ENCODE data around the gene IPO4. TPM values are rescaled to one million over a fixed set of nuclear protein-coding genes. Genes with fewer than 3 reads are reported as not detected.

Gene IPO4
- total RNA-seq, 1 donor from 2014 or later: 59.3 TPM

DNA sequence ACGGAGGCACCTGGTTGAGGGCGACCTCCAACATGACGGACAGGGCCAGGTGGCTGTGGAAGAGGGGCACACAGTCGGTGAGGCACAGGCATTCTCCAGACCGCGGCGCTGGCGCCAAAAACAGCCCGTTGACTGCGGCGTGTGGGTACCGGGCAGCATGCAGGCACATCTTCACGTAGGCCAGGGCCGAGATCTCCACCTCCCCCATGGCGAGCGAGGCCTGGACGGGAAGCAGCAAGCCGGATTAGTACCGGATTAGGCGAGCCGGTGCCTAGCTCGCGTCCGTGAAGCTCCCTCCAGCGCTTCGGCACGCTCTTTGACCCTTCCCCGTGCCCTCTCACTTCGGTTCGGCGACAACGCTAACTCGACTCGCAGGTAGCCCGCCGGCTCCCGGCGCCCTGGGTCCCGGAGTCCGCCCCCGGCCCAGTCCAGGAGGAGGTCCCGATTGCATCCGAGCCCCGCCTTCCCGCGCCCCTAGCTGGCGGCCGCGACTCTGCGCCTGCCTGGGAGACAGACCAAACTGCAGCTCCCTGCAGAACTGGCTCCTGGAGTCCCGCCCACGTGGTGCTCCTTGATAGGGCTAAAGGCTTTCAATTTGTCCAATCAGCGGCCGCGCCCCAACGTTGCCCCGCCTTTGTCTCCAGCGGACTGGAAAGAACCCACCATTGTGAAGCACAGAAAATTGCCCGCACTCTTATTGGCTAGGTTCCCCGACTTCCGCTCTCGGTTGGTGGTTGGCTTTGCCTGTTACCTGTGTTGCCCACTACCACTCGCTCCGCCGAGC lies 47.3 kb downstream of the IPO4 start, which contains the start of gene EMC9:
Gene EMC9, minus strand, starts transcription at position 495 of the 784 bp plus-strand sequence. Its CDS starts 287 bp downstream, at position 208.
- TF ChIP-seq, protein P1, sequence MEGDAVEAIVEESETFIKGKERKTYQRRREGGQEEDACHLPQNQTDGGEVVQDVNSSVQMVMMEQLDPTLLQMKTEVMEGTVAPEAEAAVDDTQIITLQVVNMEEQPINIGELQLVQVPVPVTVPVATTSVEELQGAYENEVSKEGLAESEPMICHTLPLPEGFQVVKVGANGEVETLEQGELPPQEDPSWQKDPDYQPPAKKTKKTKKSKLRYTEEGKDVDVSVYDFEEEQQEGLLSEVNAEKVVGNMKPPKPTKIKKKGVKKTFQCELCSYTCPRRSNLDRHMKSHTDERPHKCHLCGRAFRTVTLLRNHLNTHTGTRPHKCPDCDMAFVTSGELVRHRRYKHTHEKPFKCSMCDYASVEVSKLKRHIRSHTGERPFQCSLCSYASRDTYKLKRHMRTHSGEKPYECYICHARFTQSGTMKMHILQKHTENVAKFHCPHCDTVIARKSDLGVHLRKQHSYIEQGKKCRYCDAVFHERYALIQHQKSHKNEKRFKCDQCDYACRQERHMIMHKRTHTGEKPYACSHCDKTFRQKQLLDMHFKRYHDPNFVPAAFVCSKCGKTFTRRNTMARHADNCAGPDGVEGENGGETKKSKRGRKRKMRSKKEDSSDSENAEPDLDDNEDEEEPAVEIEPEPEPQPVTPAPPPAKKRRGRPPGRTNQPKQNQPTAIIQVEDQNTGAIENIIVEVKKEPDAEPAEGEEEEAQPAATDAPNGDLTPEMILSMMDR (IDR thresholded peaks at IDR 0.05; ENCODE audit: insufficient read depth, low read length, poor library complexity, severe bottlenecking): peak; percentile 35
- peak; percentile 98 for DNase-seq (ENCODE audit: low read depth)
- peak within 1 kb of the TSS; percentile 91 for H3K4me3 ChIP-seq (ENCODE audit: low read depth, low read length)
- H3K27me3 ChIP-seq (ENCODE audit: control insufficient read depth, insufficient read depth, low read length): no peaks in the 10 kb centered on the region
- peaks cover 2% of the 10 kb centered on the region for H3K36me3 ChIP-seq (ENCODE audit: control insufficient read depth, insufficient read depth, low read length)

- TF ChIP-seq, protein P1 (IDR thresholded peaks at IDR 0.05; ENCODE audit: insufficient read depth, low read length, poor library complexity, severe bottlenecking): no peak
- Histone ChIP-seq H3K27me3 (ENCODE audit: control insufficient read depth, insufficient read depth, low read length) (no peaks in the 10 kb centered on the region), H3K36me3 (ENCODE audit: control insufficient read depth, insufficient read depth, low read length) (peaks cover 2% of the 10 kb centered on the region), H3K4me3 (ENCODE audit: low read depth, low read length) (no peak overlapping the region)
- DNase-seq (ENCODE audit: low read depth): no peak
Measured at GRCh38 chr14:24139272-24139934, 49.2 kb downstream of the IPO4 start.

DNA sequence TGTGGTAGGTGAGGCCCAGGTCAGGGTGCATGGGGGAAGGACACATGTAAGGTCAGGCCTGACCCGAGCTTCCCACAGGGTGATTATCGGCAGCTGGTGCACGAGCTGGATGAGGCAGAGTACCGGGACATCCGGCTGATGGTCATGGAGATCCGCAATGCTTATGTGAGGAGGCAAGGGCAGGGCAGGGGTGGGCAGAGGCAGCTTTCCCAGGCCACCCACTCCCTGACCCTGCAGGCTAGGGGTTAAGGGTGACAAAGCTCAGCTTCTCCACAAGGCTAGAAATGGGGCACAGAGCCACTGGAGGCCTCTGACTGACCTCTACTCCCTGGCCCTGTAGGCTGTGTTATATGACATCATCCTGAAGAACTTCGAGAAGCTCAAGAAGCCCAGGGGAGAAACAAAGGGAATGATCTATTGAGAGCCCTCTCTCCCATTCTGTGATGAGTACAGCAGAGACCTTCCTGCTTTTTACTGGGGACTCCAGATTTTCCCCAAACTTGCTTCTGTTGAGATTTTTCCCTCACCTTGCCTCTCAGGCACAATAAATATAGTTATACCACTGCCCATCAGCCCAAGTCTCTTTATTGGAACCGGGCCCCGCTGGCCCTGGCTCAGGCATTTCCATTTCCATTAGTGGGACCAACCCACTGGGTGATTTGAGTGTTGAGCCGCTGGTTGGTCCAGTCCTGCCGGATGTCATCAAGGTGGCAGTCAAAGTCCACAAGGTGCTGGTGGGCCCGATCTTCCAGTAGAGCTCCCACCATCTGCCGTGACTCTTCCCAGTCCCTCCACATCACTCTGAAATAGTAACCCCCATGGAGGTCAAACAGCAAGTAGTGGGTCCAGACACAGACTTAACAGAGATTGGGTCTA lies 50.0 kb downstream of the IPO4 start:
- DNase-seq (ENCODE audit: low read depth): no peak
- Histone ChIP-seq H3K36me3 (ENCODE audit: control insufficient read depth, insufficient read depth, low read length) (peaks cover 2% of the 10 kb centered on the region), H3K4me3 (ENCODE audit: low read depth, low read length) (no peak overlapping the region), H3K27me3 (ENCODE audit: control insufficient read depth, insufficient read depth, low read length) (no peaks in the 10 kb centered on the region)
- TF ChIP-seq, protein P1 (IDR thresholded peaks at IDR 0.05; ENCODE audit: insufficient read depth, low read length, poor library complexity, severe bottlenecking): no peak

- TF ChIP-seq, protein P1 (IDR thresholded peaks at IDR 0.05; ENCODE audit: insufficient read depth, low read length, poor library complexity, severe bottlenecking): no peak
- Histone ChIP-seq H3K4me3 (ENCODE audit: low read depth, low read length) (no peak overlapping the region), H3K27me3 (ENCODE audit: control insufficient read depth, insufficient read depth, low read length) (no peaks in the 10 kb centered on the region), H3K36me3 (ENCODE audit: control insufficient read depth, insufficient read depth, low read length) (peaks cover 2% of the 10 kb centered on the region)
- DNase-seq (ENCODE audit: low read depth): no peak
Measured at GRCh38 chr14:24137529-24138395, 50.9 kb downstream of the IPO4 start.
